ENCODE measurements around the gene TRMT61A. TPM values are rescaled to one million over a fixed set of nuclear protein-coding genes. Genes with fewer than 3 reads are reported as not detected.

The TRMT61A gene
- total and polyA plus RNA-seq, 10 of the 15 experiments (the other 5 are each of a cell fraction or from before 2014, with no cell fraction given), result 0.11 to 21.9 (median 11.4) TPM

- no TSS peak for BruUV-seq (replicated peaks)
- Histone ChIP-seq H3K36me3 (ENCODE audit: control insufficient read depth in 2 of 2, insufficient read depth in 2 of 2, low read length in 1 of 2) (peaks cover 23 to 27% of the 10 kb centered on the region in 2 experiments), H3K4me1 (ENCODE audit: control insufficient read depth, insufficient read depth, low read length) (no peaks in the 10 kb centered on the region), H3K9ac (ENCODE audit: control insufficient read depth, insufficient read depth, low read length) (no peak overlapping the region), H3K4me3 (no peak overlapping the region), H3K4me2 (ENCODE audit: control insufficient read depth, insufficient read depth) (no peak overlapping the region), H3K79me2 (ENCODE audit: control insufficient read depth, insufficient read depth, low read length) (no peaks in the 10 kb centered on the region), H3K9me3 (replicated peaks; ENCODE audit: control insufficient read depth, insufficient read depth, low read length) (no peaks in the 10 kb centered on the region), H4K20me1 (ENCODE audit: control insufficient read depth, insufficient read depth) (no peaks in the 10 kb centered on the region), H3K27ac (ENCODE audit: control insufficient read depth, insufficient read depth) (no peak overlapping the region), H3K27me3 (replicated peaks in 1 of 2; ENCODE audit: control insufficient read depth in 2 of 2, insufficient read depth in 2 of 2, low read length in 1 of 2) (no peaks in the 10 kb centered on the region), H2AFZ (ENCODE audit: control insufficient read depth, low read depth, low read length) (no peak overlapping the region)
- no peak for FAIRE-seq
- 90% methylated on average over 11 of the region's 11 CpGs for WGBS (ENCODE audit: insufficient coverage, insufficient replicate concordance, low lambda C conversion rate, missing lambda C conversion rate)
- ChIA-PET CTCF (interaction anchor here (0.6 to 1.3 kb wide), 3 partner anchors 45 to 460 kb away, joined by 3 to 4 read pairs (median 4); no protein-coding TSS in a partner anchor), POLR2A (interaction anchor here (0.7 kb wide), 1 partner anchor 103 kb away, joined by 5 read pairs; no protein-coding TSS in a partner anchor), SMC1A (ENCODE audit: uncharacterized antibody, unreplicated experiment) (interaction anchor here (1.0 kb wide), 1 partner anchor 107 kb away, joined by 3 read pairs; no protein-coding TSS in a partner anchor), RAD21 (ENCODE audit: unreplicated experiment) (interaction anchor here (1.1 to 1.4 kb wide), 2 partner anchors 44 to 46 kb away, joined by 4 read pairs; no protein-coding TSS in a partner anchor)
- in situ Hi-C loops (cut with MboI), result no loop called here
- no peak for DNase-seq (ENCODE audit: low read depth, low spot score)
- intact Hi-C loops (cut with micrococcal nuclease; ENCODE audit: unreplicated experiment), result no loop called here
- no peak for ATAC-seq
- TF ChIP-seq CREB1 (IDR thresholded peaks at IDR 0.05; ENCODE audit: low read depth), result no peak
- no peak for TF ChIP-seq ZNF592 (IDR thresholded peaks at IDR 0.05)
- TF ChIP-seq NFIC (IDR thresholded peaks at IDR 0.05; ENCODE audit: low read depth, low read length), result no peak
- no peak for TF ChIP-seq ZNF217 (IDR thresholded peaks at IDR 0.05)
- TF ChIP-seq MTA3 (IDR thresholded peaks at IDR 0.05; ENCODE audit: borderline replicate concordance, low read length), result no peak
- no peak for TF ChIP-seq ZZZ3 (IDR thresholded peaks at IDR 0.05; ENCODE audit: control insufficient read depth, insufficient read length, low read depth)
- no peak for TF ChIP-seq ZNF207 (IDR thresholded peaks at IDR 0.05; ENCODE audit: borderline replicate concordance)
- TF ChIP-seq IKZF1 (conservative IDR thresholded peaks at IDR 0.05), result no peak
- no peak for TF ChIP-seq ZNF384 (IDR thresholded peaks at IDR 0.05; ENCODE audit: borderline replicate concordance, low read depth, low read length)
- no peak for TF ChIP-seq SREBF1 (IDR thresholded peaks at IDR 0.05; ENCODE audit: low read length)
- TF ChIP-seq, protein P1, sequence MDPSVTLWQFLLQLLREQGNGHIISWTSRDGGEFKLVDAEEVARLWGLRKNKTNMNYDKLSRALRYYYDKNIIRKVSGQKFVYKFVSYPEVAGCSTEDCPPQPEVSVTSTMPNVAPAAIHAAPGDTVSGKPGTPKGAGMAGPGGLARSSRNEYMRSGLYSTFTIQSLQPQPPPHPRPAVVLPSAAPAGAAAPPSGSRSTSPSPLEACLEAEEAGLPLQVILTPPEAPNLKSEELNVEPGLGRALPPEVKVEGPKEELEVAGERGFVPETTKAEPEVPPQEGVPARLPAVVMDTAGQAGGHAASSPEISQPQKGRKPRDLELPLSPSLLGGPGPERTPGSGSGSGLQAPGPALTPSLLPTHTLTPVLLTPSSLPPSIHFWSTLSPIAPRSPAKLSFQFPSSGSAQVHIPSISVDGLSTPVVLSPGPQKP (IDR thresholded peaks at IDR 0.05; ENCODE audit: low read depth, low read length), result no peak
- no peak for TF ChIP-seq POLR2AphosphoS2 (IDR thresholded peaks at IDR 0.05; ENCODE audit: low read depth, low read length)
- TF ChIP-seq BCL3 (IDR thresholded peaks at IDR 0.05; ENCODE audit: borderline replicate concordance, insufficient read depth, low read depth, low read length, poor library complexity, severe bottlenecking), result no peak
- TF ChIP-seq PKNOX1 (IDR thresholded peaks at IDR 0.05), result no peak
- TF ChIP-seq ETV6 (conservative IDR thresholded peaks at IDR 0.05 in 1 of 2, IDR thresholded peaks at IDR 0.05 in 1 of 2; ENCODE audit: borderline replicate concordance in 1 of 2, low read depth in 1 of 2), result no peak
These were observed 27.7 kb upstream of the TRMT61A start for GRCh38 chr14:103501041-103501870.
